ENCODE results near the gene C1orf35. TPM values are rescaled to one million over a fixed set of nuclear protein-coding genes. Genes with fewer than 3 reads are reported as not detected.

C1orf35 gene
- total RNA-seq, result 5.6 and 5.8 TPM in 2 replicates

DNA sequence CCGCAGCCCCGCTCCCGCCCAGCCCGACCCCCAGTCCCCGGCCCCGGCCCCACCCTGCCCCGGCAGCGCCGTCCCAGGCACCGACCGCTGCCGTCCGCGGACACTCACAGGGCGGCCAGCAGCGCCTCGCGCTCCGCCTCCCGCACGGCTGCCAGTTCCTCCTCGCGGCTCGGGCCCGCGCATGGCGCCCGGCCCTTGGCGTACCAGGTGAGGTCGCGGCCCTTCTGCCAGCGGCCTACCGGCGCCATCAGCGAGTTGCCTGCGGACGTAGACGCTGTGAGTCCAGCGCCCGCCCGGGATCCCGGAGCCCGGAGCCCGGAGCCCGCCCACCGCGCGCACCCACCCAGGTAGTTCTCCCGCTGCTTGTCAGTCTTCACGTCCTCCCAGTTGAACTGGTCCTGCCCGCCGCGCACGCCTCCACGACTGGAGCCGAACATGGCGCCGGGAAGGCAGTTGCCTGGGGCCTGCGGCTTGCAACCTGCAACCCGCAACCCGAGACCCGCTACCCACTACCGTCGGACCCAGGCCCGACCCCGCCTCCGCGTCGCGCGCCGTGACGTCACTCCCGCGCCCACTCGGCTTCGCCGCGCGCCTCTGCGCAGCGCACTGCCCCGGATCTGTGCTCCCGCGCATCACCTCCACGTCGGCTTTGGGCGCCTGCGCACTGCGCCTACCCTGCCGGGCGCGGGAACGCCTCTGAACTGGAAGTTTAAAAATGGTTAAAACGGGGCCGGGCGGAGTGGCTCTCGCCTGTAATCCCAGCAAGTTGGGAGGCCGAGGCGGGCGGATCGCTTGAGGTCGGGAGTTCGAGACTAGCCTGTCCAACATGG lies at the start of gene C1orf35:
Gene C1orf35 (minus strand): TSS at position 535 of the 830 bp plus-strand sequence. CDS start 98 bp downstream, at position 437.
- peak; percentile 92 for DNase-seq (ENCODE audit: low read depth)
- TF ChIP-seq, protein P1, sequence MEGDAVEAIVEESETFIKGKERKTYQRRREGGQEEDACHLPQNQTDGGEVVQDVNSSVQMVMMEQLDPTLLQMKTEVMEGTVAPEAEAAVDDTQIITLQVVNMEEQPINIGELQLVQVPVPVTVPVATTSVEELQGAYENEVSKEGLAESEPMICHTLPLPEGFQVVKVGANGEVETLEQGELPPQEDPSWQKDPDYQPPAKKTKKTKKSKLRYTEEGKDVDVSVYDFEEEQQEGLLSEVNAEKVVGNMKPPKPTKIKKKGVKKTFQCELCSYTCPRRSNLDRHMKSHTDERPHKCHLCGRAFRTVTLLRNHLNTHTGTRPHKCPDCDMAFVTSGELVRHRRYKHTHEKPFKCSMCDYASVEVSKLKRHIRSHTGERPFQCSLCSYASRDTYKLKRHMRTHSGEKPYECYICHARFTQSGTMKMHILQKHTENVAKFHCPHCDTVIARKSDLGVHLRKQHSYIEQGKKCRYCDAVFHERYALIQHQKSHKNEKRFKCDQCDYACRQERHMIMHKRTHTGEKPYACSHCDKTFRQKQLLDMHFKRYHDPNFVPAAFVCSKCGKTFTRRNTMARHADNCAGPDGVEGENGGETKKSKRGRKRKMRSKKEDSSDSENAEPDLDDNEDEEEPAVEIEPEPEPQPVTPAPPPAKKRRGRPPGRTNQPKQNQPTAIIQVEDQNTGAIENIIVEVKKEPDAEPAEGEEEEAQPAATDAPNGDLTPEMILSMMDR (IDR thresholded peaks at IDR 0.05; ENCODE audit: insufficient read depth, low read depth, low read length), result no peak
- H3K4me3 ChIP-seq (ENCODE audit: low read depth, low read length), result peak within 1 kb of the TSS; percentile 93

DNA sequence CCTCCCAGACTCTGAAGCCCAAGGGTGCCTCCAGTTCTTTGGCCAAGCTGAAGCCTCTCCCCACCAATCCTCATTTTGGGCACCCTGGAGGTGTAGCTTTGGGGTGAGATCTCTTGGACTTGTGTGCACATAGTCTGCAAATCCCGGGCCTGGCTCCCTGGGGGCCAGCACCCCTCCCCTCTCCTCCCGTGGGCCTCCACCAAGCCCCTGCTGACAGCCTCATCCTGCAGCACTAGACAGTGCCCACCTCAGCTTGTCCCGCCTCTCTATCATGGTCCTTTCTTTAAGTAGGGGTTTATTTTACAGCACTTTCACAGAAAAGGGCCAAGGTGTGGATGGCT lies 49.8 kb upstream of the C1orf35 start:
- H3K4me3 ChIP-seq (ENCODE audit: low read depth, low read length), result no peak overlapping the region
- no peak for DNase-seq (ENCODE audit: low read depth)
- TF ChIP-seq, protein P1 (IDR thresholded peaks at IDR 0.05; ENCODE audit: insufficient read depth, low read depth, low read length), result no peak

DNA sequence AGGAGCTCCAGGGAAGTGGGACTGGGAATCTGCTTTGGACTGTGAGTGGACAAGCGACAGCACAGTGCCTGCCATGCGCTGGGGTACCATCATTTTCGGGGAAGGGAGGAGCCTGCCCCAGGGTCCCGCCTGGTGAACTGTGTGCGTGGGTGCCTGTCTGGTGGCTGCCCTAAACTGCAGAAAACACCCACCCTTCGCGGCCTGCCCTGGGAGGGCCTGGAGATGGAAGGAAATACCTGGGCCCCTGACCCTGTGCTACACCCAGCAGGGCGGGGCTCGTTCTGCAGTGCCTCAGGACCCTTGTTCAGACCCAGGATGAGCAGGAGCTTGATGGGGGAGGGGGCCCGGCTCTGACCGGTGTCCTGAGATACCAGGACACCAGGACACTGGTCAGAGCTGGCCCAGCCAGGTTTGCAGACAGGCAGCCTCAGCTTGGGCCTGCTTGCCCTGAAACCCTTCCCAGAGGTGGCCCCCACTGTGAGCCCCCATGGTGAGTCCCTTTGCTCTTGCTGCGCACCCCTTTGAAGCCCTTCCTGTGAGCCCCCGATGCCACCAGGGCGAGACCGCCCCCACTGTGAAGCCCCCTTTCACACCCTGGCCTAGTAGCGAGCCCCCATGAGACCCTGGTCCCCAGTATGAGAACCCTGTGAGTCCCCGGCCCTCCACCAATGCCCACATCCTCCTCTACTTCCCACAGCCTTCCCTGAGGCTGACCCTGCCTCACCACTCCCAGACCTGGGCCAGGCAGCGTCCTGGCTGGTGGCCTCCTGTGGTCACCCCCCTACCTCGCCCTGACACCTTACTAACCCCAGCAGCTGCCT lies 49.2 kb upstream of the C1orf35 start:
- no peak for DNase-seq (ENCODE audit: low read depth)
- TF ChIP-seq, protein P1 (IDR thresholded peaks at IDR 0.05; ENCODE audit: insufficient read depth, low read depth, low read length), result no peak
- H3K4me3 ChIP-seq (ENCODE audit: low read depth, low read length), result no peak overlapping the region

DNA sequence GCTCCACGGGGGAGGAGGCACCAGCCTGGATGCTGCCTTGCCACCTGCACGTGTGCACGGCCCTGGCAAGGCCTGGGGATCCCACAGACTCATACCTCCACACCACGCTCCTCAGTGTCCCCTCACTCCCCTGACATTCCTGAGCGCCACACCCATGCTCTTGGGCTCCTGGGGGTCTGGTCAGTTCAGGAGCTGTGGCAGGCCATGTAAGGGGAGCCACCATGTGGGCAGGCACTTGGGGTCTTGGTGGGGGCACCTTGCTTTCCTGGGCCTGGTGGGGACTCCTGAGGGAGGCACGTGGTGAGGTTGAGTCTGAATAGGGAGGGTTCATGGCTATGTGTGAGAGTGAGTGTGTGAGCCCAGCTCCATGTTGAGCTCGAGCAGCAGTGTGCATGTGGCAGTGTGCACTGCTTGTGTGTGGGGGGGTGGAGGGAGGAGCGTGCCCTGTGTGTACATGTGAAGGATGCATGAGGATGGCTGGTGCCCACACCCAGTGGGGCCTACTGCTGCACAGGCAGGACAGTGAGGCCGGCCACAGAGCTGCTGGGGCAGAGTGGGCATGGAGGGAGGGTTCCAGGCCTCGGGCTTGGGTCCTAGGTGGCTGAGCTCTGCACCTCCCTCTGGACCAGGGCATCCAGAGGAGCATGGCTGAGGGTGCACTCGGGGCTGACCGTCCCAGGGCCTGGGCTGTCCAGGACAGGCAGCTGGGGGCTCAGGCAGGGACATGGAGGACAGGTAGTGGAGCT lies 48.2 kb upstream of the C1orf35 start:
- no peak overlapping the region for H3K4me3 ChIP-seq (ENCODE audit: low read depth, low read length)
- TF ChIP-seq, protein P1 (IDR thresholded peaks at IDR 0.05; ENCODE audit: insufficient read depth, low read depth, low read length), result no peak
- DNase-seq (ENCODE audit: low read depth), result no peak

DNA sequence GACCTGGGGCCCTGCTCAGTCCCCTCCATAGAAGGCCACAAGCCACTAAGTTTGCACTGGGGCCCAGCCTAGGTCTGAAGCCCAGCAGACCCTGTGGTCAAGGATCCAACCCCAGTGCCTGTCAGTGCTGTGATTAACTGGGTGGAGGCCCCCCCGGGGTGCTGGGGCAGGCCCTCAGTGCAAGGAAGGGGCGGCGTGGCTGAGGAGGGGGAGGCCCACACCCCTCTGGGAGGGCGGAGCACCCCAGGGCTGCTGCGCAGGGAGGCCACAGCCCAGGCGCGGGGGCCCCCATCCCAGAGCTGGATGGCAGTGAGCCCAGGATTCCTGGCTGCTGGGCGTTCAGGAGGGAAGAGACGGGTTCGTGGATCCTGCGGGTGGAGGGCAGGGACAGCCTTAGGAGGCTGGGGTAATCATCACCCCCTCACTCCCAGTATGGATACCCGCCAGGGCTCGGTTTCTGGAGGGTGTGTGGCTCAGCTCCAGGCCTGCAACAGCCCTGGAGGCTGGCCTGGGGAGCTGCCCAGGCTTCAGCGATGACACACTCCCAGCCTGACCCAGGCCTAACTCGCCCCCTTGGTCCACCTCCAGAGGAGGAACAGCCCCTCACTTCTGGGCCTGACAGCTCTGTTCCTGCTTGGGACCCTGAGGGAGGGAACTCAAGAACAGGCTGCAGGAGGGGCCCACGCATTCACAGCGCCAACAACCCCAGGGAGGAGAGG lies 47.5 kb upstream of the C1orf35 start:
- TF ChIP-seq, protein P1 (IDR thresholded peaks at IDR 0.05; ENCODE audit: insufficient read depth, low read depth, low read length), result peak; percentile 7
- DNase-seq (ENCODE audit: low read depth), result peak; percentile 85
- no peak overlapping the region for H3K4me3 ChIP-seq (ENCODE audit: low read depth, low read length)

DNA sequence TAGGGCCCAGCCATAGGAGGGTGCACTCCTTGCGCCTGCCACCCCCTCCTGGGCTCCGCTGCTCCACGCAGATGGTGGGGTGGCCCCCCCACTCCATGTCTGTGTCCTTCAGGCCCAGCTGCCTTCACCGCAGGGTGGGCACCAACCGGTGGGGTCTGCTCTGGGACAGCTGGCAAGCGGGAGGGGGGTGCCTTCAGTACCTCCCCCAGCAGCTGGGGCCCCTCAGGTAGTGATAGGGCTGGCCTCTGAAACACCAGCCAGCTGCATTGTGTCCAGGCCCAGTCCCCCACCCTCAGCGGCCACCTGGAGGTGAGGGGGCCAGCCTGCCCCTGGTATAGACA lies 47.0 kb upstream of the C1orf35 start:
- DNase-seq (ENCODE audit: low read depth), result no peak
- H3K4me3 ChIP-seq (ENCODE audit: low read depth, low read length), result no peak overlapping the region

More for the DNA sequence above, 47.0 kb upstream of the C1orf35 start:
- TF ChIP-seq, protein P1 (IDR thresholded peaks at IDR 0.05; ENCODE audit: insufficient read depth, low read depth, low read length), result no peak
